Measurements from ENCODE around the gene ADGRL3.

DNA sequence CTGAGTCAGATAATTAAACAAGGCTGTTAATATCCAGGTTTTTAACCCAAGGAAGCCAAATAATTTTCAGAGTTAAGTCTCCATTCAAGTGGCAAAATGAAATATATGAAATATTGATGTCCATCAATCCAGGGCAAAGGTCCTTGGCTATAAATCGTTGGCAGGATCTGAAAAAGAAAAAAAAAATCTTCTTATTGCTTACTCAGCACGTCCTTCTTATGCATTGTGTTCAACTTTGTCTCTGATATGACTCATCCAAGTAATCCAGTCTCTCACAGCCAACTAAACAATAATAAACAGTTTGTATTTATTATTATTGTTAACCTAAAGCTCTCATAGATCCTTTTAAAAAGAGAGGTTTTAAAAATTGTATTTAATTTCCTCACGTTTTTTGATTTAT is 851.2 kb downstream of the ADGRL3 start:
- TF ChIP-seq, protein P1, sequence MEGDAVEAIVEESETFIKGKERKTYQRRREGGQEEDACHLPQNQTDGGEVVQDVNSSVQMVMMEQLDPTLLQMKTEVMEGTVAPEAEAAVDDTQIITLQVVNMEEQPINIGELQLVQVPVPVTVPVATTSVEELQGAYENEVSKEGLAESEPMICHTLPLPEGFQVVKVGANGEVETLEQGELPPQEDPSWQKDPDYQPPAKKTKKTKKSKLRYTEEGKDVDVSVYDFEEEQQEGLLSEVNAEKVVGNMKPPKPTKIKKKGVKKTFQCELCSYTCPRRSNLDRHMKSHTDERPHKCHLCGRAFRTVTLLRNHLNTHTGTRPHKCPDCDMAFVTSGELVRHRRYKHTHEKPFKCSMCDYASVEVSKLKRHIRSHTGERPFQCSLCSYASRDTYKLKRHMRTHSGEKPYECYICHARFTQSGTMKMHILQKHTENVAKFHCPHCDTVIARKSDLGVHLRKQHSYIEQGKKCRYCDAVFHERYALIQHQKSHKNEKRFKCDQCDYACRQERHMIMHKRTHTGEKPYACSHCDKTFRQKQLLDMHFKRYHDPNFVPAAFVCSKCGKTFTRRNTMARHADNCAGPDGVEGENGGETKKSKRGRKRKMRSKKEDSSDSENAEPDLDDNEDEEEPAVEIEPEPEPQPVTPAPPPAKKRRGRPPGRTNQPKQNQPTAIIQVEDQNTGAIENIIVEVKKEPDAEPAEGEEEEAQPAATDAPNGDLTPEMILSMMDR (conservative IDR thresholded peaks at IDR 0.05; ENCODE audit: low read length), result no peak
- no peak for TF ChIP-seq EZH2phosphoT487 (IDR thresholded peaks at IDR 0.05; ENCODE audit: borderline replicate concordance, low read depth, low read length)

Data from OCI-LY7 (cell line).